ENCODE measurements around the gene ADPRS.

DNA sequence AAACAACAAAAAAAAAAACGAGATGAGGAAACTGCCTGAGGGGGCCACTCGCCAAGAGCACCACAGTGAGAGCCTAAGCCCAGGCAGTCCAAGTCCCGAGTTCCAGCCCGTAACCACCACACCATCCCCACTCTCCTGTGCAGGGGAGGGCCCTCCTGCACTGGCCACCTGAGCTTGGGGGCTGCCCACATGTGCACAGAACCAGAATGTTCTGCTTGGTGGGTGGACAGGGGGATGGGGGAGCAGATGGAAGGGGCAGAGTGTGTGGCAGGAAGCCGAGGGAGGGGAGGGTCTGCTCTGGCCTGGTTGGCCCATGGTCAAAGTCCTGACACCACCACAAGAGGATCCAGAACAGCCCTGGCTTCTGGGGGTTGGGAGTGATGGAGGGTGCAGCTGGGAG lies 17.6 kb downstream of the ADPRS start:
- TF ChIP-seq, protein P1, sequence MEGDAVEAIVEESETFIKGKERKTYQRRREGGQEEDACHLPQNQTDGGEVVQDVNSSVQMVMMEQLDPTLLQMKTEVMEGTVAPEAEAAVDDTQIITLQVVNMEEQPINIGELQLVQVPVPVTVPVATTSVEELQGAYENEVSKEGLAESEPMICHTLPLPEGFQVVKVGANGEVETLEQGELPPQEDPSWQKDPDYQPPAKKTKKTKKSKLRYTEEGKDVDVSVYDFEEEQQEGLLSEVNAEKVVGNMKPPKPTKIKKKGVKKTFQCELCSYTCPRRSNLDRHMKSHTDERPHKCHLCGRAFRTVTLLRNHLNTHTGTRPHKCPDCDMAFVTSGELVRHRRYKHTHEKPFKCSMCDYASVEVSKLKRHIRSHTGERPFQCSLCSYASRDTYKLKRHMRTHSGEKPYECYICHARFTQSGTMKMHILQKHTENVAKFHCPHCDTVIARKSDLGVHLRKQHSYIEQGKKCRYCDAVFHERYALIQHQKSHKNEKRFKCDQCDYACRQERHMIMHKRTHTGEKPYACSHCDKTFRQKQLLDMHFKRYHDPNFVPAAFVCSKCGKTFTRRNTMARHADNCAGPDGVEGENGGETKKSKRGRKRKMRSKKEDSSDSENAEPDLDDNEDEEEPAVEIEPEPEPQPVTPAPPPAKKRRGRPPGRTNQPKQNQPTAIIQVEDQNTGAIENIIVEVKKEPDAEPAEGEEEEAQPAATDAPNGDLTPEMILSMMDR (IDR thresholded peaks at IDR 0.05; ENCODE audit: borderline replicate concordance, extremely low read depth, low read length, poor library complexity, severe bottlenecking): no peak
- TF ChIP-seq EZH2 (IDR thresholded peaks at IDR 0.05; ENCODE audit: borderline replicate concordance, low read depth, low read length, severe bottlenecking): no peak

Measured in DND-41 (cell line).